Measurements from ENCODE around the gene PAFAH1B2. TPM values are rescaled to one million over a fixed set of nuclear protein-coding genes. Genes with fewer than 3 reads are reported as not detected.

PAFAH1B2 gene
- total RNA-seq, 2 donors from 2014 or later: 114 to 115 TPM

DNA sequence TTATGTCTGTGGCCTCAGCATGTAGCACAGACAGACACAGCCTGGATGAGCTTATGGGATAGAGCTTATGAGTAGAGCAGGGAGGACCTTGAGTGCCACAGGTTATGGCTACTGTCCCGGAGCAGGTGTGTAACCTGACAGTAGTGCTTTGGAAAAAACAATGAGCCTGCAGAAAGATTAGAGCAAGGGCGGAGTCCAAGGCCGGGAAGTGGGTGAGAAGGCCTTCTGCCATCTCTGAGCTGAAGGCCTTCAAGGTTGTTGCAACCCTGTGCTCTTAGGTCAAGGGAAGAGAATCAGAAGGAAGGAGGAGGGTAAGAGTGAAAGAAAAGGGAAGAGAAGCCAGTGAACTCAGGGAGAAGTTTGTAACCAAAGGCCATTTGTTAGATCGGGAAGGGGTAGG, 51.2 kb downstream of the PAFAH1B2 start:
- no peak overlapping the region for H3K27ac ChIP-seq (ENCODE audit: low read depth, low read length)

GRCh38 chr11:117195761-117196160, 51.7 kb downstream of the PAFAH1B2 start:
- peaks cover 28% of the 10 kb centered on the region for H3K4me1 Mint-ChIP-seq
- H3K4me3 Mint-ChIP-seq: no peak overlapping the region

More for the DNA sequence above, 51.2 kb downstream of the PAFAH1B2 start:
- H3K9ac ChIP-seq (ENCODE audit: extremely low read depth, low read length, poor library complexity, severe bottlenecking): no peak overlapping the region
- H3K4me3 ChIP-seq (ENCODE audit: low read length): no peak overlapping the region
- peaks cover 10% of the 10 kb centered on the region for H3K4me1 ChIP-seq (ENCODE audit: control insufficient read depth, insufficient read depth, low read length)
- Mint-ChIP-seq H3K36me3 (ENCODE audit: low read depth) (peaks cover 31% of the 10 kb centered on the region), H3K27me3 (ENCODE audit: insufficient read depth) (no peaks in the 10 kb centered on the region), H3K9me3 (no peaks in the 10 kb centered on the region), H3K4me3 (no peak overlapping the region), H3K4me1 (peaks cover 23% of the 10 kb centered on the region), H3K27ac (no peak overlapping the region)
- H3K9me3 ChIP-seq (ENCODE audit: control insufficient read depth, low read length): no peaks in the 10 kb centered on the region
- WGBS, 2 experiments (ENCODE audit: insufficient coverage in 1 of 2, insufficient read length in 1 of 2): 90 to 92% methylated on average over 4 of the region's 4 CpGs
- H3K27me3 ChIP-seq (ENCODE audit: control insufficient read depth, insufficient read depth, low read length, poor library complexity, severe bottlenecking): no peaks in the 10 kb centered on the region
- no peaks in the 10 kb centered on the region for H3K36me3 ChIP-seq (ENCODE audit: control insufficient read depth, insufficient read depth, low read length)
- TF ChIP-seq, protein P1, sequence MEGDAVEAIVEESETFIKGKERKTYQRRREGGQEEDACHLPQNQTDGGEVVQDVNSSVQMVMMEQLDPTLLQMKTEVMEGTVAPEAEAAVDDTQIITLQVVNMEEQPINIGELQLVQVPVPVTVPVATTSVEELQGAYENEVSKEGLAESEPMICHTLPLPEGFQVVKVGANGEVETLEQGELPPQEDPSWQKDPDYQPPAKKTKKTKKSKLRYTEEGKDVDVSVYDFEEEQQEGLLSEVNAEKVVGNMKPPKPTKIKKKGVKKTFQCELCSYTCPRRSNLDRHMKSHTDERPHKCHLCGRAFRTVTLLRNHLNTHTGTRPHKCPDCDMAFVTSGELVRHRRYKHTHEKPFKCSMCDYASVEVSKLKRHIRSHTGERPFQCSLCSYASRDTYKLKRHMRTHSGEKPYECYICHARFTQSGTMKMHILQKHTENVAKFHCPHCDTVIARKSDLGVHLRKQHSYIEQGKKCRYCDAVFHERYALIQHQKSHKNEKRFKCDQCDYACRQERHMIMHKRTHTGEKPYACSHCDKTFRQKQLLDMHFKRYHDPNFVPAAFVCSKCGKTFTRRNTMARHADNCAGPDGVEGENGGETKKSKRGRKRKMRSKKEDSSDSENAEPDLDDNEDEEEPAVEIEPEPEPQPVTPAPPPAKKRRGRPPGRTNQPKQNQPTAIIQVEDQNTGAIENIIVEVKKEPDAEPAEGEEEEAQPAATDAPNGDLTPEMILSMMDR (conservative IDR thresholded peaks at IDR 0.05): no peak
- DNase-seq: no peak

DNA sequence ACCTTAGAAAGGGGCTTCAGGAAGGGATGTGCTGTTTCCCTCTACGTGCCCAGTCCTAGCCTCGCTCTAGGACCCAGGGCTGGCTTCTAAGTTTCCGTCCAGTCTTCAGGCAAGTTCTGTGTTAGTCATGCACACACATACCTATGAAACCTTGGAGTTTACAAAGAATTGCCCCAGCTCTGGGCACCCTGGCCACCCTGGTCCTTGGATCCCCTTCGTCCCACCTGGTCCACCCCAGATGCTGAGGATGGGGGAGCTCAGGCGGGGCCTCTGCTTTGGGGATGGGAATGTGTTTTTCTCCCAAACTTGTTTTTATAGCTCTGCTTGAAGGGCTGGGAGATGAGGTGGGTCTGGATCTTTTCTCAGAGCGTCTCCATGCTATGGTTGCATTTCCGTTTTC, 52.9 kb downstream of the PAFAH1B2 start:
- Histone ChIP-seq H3K36me3 (ENCODE audit: control insufficient read depth, insufficient read depth, low read length) (peaks cover 8% of the 10 kb centered on the region), H3K4me3 (ENCODE audit: low read length) (no peak overlapping the region), H3K4me1 (ENCODE audit: control insufficient read depth, insufficient read depth, low read length) (peaks cover 13% of the 10 kb centered on the region), H3K9me3 (ENCODE audit: control insufficient read depth, low read length) (no peaks in the 10 kb centered on the region), H3K27ac (ENCODE audit: low read depth, low read length) (no peak overlapping the region), H3K9ac (ENCODE audit: extremely low read depth, low read length, poor library complexity, severe bottlenecking) (no peak overlapping the region), H3K27me3 (ENCODE audit: control insufficient read depth, insufficient read depth, low read length, poor library complexity, severe bottlenecking) (no peaks in the 10 kb centered on the region)
- Mint-ChIP-seq H3K27ac (no peak overlapping the region), H3K4me1 (peaks cover 33% of the 10 kb centered on the region), H3K27me3 (ENCODE audit: insufficient read depth) (no peaks in the 10 kb centered on the region), H3K36me3 (ENCODE audit: low read depth) (peaks cover 23% of the 10 kb centered on the region), H3K9me3 (no peaks in the 10 kb centered on the region), H3K4me3 (no peak overlapping the region)
- no peak for DNase-seq
- TF ChIP-seq, protein P1 (conservative IDR thresholded peaks at IDR 0.05): no peak
- WGBS, 2 experiments (ENCODE audit: insufficient coverage in 1 of 2, insufficient read length in 1 of 2): 91 to 98% methylated on average over 5 to 7 of the region's 7 CpGs

More at GRCh38 chr11:117195761-117196160, 51.7 kb downstream of the PAFAH1B2 start:
- Mint-ChIP-seq H3K27me3 (ENCODE audit: insufficient read depth) (no peaks in the 10 kb centered on the region), H3K9me3 (no peaks in the 10 kb centered on the region), H3K27ac (no peak overlapping the region), H3K36me3 (ENCODE audit: low read depth) (peaks cover 27% of the 10 kb centered on the region)
- Histone ChIP-seq H3K9me3 (ENCODE audit: control insufficient read depth, low read length) (no peaks in the 10 kb centered on the region), H3K27me3 (ENCODE audit: control insufficient read depth, insufficient read depth, low read length, poor library complexity, severe bottlenecking) (no peaks in the 10 kb centered on the region), H3K4me1 (ENCODE audit: control insufficient read depth, insufficient read depth, low read length) (peaks cover 10% of the 10 kb centered on the region), H3K27ac (ENCODE audit: low read depth, low read length) (no peak overlapping the region), H3K9ac (ENCODE audit: extremely low read depth, low read length, poor library complexity, severe bottlenecking) (no peak overlapping the region), H3K36me3 (ENCODE audit: control insufficient read depth, insufficient read depth, low read length) (no peaks in the 10 kb centered on the region), H3K4me3 (ENCODE audit: low read length) (no peak overlapping the region)
- WGBS, 2 experiments (ENCODE audit: insufficient coverage in 1 of 2, insufficient read length in 1 of 2): 93 to 96% methylated on average over 19 of the region's 19 CpGs
- DNase-seq: no peak
- TF ChIP-seq, protein P1 (conservative IDR thresholded peaks at IDR 0.05): no peak

Data from endodermal cell (in vitro differentiated cells).